GM23338 (cell line): ENCODE results near the gene RPN2. TPM values are rescaled to one million over a fixed set of nuclear protein-coding genes. Genes with fewer than 3 reads are reported as not detected.
A peak's percentile ranks its signal among the peaks of the same experiment; 100 is the strongest.

Experiments used
- ATAC-seq: fragments of 200-7000 bp; cut with Tn5 transposase; 3 replicates; pipeline ENCODE4 v1.9.1; 2020
- DNase-seq: peaks from one replicate; pipeline ENCODE4 v3.0.0-alpha.2; 2015; ENCODE audit warnings: low spot score
- H2AFZ ChIP-seq: fragments of 200-600 bp; sonication (generic); 2 replicates; pipeline ENCODE4 v1.8.0; 2016; ENCODE audit warnings: antibody characterized with exemption, mild to moderate bottlenecking, moderate library complexity
- H3F3A ChIP-seq: fragments of 200-600 bp; sonication (generic); replicated peaks from 2 replicates; pipeline ENCODE4 v1.8.0; 2017; ENCODE audit warnings: antibody characterized with exemption, mixed run types, low read depth
- H3K27ac ChIP-seq: fragments of 200-600 bp; sonication (generic); 2 replicates; pipeline ENCODE4 v1.6.1; 2016; ENCODE audit warnings: low read depth
- H3K27me3 ChIP-seq: fragments of 200-600 bp; sonication (generic); 2 replicates; pipeline ENCODE4 v1.8.0; 2016; ENCODE audit warnings: mild to moderate bottlenecking, mixed run types, moderate library complexity; ENCODE audit not compliant: insufficient read depth
- H3K36me3 ChIP-seq: fragments of 200-600 bp; sonication (generic); 2 replicates; pipeline ENCODE4 v1.8.0; 2016; ENCODE audit warnings: mild to moderate bottlenecking; ENCODE audit not compliant: insufficient read depth
- H3K4me1 ChIP-seq: fragments of 200-600 bp; sonication (generic); 2 replicates; pipeline ENCODE4 v1.8.0; 2016; ENCODE audit warnings: mild to moderate bottlenecking, moderate library complexity; ENCODE audit not compliant: insufficient read depth
- H3K4me2 ChIP-seq: fragments of 200-600 bp; sonication (generic); 2 replicates; pipeline ENCODE4 v1.7.1; 2017; ENCODE audit warnings: mixed run types
- H3K4me3 ChIP-seq: fragments of 200-600 bp; sonication (generic); 2 replicates; pipeline ENCODE4 v1.6.1; 2016; ENCODE audit warnings: mixed run types
- H3K79me2 ChIP-seq: fragments of 200-600 bp; sonication (generic); replicated peaks from 2 replicates; pipeline ENCODE4 v1.8.0; 2017; ENCODE audit warnings: mild to moderate bottlenecking; ENCODE audit not compliant: insufficient read depth
- H3K9me2 ChIP-seq: fragments of 200-600 bp; sonication (generic); 2 replicates; pipeline ENCODE4 v1.8.0; 2017; ENCODE audit not compliant: insufficient read depth
- H4K20me1 ChIP-seq: fragments of 200-600 bp; sonication (generic); replicated peaks from 2 replicates; pipeline ENCODE4 v1.8.0; 2017; ENCODE audit warnings: mild to moderate bottlenecking; ENCODE audit not compliant: insufficient read depth
- H3K27ac Mint-ChIP-seq: 2 replicates; pipeline ENCODE4 v1.8.0; 2020; ENCODE audit warnings: inconsistent platforms, mild to moderate bottlenecking, moderate library complexity, mixed read lengths
- H3K27me3 Mint-ChIP-seq: 3 replicates; pipeline ENCODE4 v1.8.0; 2022; ENCODE audit warnings: low read depth, mild to moderate bottlenecking, moderate library complexity, mixed read lengths, inconsistent platforms; ENCODE audit not compliant: insufficient read depth, poor library complexity
- H3K36me3 Mint-ChIP-seq: 3 replicates; pipeline ENCODE4 v1.8.0; 2021; ENCODE audit warnings: low read depth, mild to moderate bottlenecking, inconsistent platforms, moderate library complexity, mixed read lengths
- H3K4me1 Mint-ChIP-seq: 3 replicates; pipeline ENCODE4 v1.8.0; 2020; ENCODE audit warnings: mild to moderate bottlenecking, inconsistent platforms, mixed read lengths
- H3K4me3 Mint-ChIP-seq: 3 replicates; pipeline ENCODE4 v1.8.0; 2021; ENCODE audit warnings: moderate library complexity, mild to moderate bottlenecking, inconsistent platforms, mixed read lengths
- H3K9me3 Mint-ChIP-seq: 3 replicates; pipeline ENCODE4 v1.8.0; 2020; ENCODE audit warnings: moderate library complexity, mild to moderate bottlenecking, inconsistent platforms, mixed read lengths
- CREB1 ChIP-seq: fragments of 250-450 bp; sonication (Bioruptor Pico); IDR thresholded peaks from 2 replicates; pipeline ENCODE4 v1.5.0; 2020; ENCODE audit warnings: low read depth, mild to moderate bottlenecking, moderate library complexity
- EZH2phosphoT487 ChIP-seq: fragments of 200-600 bp; sonication (generic); IDR thresholded peaks from one replicate; pipeline ENCODE4 v1.8.1; 2018; ENCODE audit warnings: antibody characterized with exemption; ENCODE audit not compliant: unreplicated experiment
- JUNB ChIP-seq: IDR thresholded peaks from one replicate; pipeline ENCODE4 v1.6.1; 2016; ENCODE audit warnings: antibody characterized with exemption; ENCODE audit not compliant: unreplicated experiment
- NANOG ChIP-seq: IDR thresholded peaks from 2 replicates; pipeline ENCODE4 v1.6.1; 2016; ENCODE audit warnings: antibody characterized with exemption, borderline replicate concordance
- STAT1 ChIP-seq: IDR thresholded peaks from one replicate; pipeline ENCODE4 v1.6.1; 2016; ENCODE audit warnings: antibody characterized with exemption; ENCODE audit not compliant: unreplicated experiment
- ZNF331 ChIP-seq: fragments of 250-450 bp; sonication (Bioruptor Pico); IDR thresholded peaks from 2 replicates; pipeline ENCODE4 v1.5.0; 2020; ENCODE audit warnings: low read depth, mild to moderate bottlenecking, moderate library complexity
- polyA plus RNA-seq: library from polyadenylated mRNA; unstranded; fragments of >200 nt; fragmentation: Nextera tagmentation; extraction: Ambion mirVana; gene quantifications from 2 replicates; pipeline ENCODE4 v1.2.1, GENCODE V29; 2016
- total RNA-seq: library from RNA; depleted of rRNA; stranded (reverse); fragments of >200 nt; shearing (Covaris generic); gene quantifications from 2 replicates; pipeline ENCODE4 v1.2.3, GENCODE V29; 2014
- TF ChIP-seq, protein P1 (sequence below): fragments of 250-450 bp; sonication (Bioruptor Pico); IDR thresholded peaks from 2 replicates; pipeline ENCODE4 v1.5.0; 2020; ENCODE audit warnings: mild to moderate bottlenecking, moderate library complexity
- TF ChIP-seq, protein P2 (sequence below): IDR thresholded peaks from one replicate; pipeline ENCODE4 v1.6.1; 2018; ENCODE audit warnings: antibody characterized with exemption; ENCODE audit not compliant: unreplicated experiment
- TF ChIP-seq, protein P3 (sequence below): IDR thresholded peaks from 2 replicates; pipeline ENCODE4 v1.6.1; 2016; ENCODE audit warnings: antibody characterized with exemption

The RPN2 gene
- total and polyA plus RNA-seq, 2 experiments from 2014 or later, result 244 to 302 TPM

DNA sequence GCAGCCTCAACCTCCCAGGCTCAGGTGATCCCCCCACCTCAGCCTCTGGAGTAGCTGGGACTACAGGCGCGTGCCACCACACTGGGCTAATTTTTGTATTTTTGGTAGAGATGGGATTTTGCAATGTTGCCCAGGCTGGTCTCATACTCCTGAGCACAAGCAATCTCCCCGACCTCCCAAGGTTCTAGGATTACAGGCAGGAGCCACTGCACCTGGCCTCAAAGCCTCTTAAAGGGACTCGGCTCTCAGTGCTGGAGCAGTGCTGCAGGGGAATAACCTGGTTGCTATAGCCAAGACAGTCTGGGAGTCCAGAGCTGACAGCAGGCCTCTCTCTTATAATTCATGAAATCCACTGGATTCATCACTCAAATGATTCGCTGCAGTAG is 65.4 kb downstream of the RPN2 start (continued):
- TF ChIP-seq, protein P1, sequence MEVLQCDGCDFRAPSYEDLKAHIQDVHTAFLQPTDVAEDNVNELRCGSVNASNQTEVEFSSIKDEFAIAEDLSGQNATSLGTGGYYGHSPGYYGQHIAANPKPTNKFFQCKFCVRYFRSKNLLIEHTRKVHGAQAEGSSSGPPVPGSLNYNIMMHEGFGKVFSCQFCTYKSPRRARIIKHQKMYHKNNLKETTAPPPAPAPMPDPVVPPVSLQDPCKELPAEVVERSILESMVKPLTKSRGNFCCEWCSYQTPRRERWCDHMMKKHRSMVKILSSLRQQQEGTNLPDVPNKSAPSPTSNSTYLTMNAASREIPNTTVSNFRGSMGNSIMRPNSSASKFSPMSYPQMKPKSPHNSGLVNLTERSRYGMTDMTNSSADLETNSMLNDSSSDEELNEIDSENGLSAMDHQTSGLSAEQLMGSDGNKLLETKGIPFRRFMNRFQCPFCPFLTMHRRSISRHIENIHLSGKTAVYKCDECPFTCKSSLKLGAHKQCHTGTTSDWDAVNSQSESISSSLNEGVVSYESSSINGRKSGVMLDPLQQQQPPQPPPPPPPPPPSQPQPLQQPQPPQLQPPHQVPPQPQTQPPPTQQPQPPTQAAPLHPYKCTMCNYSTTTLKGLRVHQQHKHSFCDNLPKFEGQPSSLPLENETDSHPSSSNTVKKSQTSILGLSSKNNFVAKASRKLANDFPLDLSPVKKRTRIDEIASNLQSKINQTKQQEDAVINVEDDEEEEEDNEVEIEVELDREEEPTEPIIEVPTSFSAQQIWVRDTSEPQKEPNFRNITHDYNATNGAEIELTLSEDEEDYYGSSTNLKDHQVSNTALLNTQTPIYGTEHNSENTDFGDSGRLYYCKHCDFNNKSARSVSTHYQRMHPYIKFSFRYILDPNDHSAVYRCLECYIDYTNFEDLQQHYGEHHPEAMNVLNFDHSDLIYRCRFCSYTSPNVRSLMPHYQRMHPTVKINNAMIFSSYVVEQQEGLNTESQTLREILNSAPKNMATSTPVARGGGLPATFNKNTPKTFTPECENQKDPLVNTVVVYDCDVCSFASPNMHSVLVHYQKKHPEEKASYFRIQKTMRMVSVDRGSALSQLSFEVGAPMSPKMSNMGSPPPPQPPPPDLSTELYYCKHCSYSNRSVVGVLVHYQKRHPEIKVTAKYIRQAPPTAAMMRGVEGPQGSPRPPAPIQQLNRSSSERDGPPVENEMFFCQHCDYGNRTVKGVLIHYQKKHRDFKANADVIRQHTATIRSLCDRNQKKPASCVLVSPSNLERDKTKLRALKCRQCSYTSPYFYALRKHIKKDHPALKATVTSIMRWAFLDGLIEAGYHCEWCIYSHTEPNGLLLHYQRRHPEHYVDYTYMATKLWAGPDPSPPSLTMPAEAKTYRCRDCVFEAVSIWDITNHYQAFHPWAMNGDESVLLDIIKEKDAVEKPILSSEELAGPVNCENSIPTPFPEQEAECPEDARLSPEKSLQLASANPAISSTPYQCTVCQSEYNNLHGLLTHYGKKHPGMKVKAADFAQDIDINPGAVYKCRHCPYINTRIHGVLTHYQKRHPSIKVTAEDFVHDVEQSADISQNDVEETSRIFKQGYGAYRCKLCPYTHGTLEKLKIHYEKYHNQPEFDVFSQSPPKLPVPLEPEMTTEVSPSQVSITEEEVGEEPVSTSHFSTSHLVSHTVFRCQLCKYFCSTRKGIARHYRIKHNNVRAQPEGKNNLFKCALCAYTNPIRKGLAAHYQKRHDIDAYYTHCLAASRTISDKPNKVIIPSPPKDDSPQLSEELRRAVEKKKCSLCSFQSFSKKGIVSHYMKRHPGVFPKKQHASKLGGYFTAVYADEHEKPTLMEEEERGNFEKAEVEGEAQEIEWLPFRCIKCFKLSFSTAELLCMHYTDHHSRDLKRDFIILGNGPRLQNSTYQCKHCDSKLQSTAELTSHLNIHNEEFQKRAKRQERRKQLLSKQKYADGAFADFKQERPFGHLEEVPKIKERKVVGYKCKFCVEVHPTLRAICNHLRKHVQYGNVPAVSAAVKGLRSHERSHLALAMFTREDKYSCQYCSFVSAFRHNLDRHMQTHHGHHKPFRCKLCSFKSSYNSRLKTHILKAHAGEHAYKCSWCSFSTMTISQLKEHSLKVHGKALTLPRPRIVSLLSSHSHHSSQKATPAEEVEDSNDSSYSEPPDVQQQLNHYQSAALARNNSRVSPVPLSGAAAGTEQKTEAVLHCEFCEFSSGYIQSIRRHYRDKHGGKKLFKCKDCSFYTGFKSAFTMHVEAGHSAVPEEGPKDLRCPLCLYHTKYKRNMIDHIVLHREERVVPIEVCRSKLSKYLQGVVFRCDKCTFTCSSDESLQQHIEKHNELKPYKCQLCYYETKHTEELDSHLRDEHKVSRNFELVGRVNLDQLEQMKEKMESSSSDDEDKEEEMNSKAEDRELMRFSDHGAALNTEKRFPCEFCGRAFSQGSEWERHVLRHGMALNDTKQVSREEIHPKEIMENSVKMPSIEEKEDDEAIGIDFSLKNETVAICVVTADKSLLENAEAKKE, result no peak
- no peak for TF ChIP-seq STAT1
- no peak for TF ChIP-seq EZH2phosphoT487
- TF ChIP-seq ZNF331 (CRISPR knock-in tag), result no peak
- no peak for TF ChIP-seq NANOG

DNA sequence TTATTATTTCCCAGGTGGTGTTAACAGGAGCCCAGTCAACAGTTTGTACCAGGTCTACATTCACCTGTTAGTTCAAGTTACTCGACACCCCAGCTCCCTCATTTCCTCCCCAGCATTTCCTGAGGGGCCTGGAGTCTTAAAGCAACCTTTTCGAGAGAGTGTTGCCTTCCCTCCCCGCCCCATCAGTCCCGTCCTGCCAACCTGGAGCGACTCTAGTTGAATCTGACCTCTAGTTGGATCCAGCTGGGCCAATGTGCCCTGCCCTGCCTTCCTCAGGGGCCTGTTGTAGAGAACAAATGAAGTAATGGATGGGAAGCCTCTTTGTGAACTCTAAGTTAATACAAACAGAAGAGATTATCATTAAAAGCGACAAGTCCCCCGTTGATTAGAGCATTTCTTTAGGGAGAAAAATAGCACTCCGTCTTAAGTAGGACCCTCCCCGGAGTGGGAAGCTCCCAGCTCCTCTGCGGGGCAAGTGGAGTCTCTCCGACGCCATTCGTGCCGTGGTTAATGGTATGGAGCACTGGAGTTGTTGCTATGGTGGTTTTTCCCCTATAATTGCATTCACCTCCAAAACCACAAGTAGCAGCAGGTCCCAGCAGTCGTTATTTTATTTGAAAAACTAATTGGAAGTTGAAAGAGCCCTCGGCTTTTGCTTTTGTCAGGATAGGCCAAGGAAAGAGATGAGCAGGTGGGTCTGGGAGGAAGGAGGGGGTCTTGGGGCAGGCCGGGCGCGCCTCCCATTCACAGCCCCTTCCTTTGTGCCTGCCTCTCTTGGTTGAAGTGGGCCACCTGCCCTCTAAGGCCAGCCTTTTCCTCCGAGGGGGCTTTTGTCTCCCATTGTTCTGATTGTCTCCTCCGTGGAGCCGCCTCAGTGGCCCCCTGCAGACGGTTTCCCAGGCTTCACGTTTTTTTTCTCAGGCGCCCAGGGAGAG is 66.4 kb downstream of the RPN2 start:
- Histone ChIP-seq H2AFZ (no peak overlapping the region), H4K20me1 (no peaks in the 10 kb centered on the region), H3K4me2 (peak overlapping the region; percentile 62), H3K27me3 (no peaks in the 10 kb centered on the region), H3K27ac (peak overlapping the region; percentile 75; the same call in 1 of the 2 replicates), H3K9me2 (no peaks in the 10 kb centered on the region), H3K36me3 (peaks cover 18% of the 10 kb centered on the region), H3F3A (peaks cover 16% of the 10 kb centered on the region), H3K4me1 (peaks cover 19% of the 10 kb centered on the region), H3K79me2 (no peaks in the 10 kb centered on the region), H3K4me3 (no peak overlapping the region)
- Mint-ChIP-seq H3K27me3 (peaks cover 6% of the 10 kb centered on the region), H3K36me3 (peaks cover 41% of the 10 kb centered on the region), H3K27ac (peak overlapping the region; percentile 78; the same call in 1 of the 2 replicates), H3K4me3 (no peak overlapping the region), H3K9me3 (no peaks in the 10 kb centered on the region), H3K4me1 (peaks cover 23% of the 10 kb centered on the region)
- ATAC-seq (peak; percentile 77), DNase-seq (peak; percentile 59)
- TF ChIP-seq, protein P2, sequence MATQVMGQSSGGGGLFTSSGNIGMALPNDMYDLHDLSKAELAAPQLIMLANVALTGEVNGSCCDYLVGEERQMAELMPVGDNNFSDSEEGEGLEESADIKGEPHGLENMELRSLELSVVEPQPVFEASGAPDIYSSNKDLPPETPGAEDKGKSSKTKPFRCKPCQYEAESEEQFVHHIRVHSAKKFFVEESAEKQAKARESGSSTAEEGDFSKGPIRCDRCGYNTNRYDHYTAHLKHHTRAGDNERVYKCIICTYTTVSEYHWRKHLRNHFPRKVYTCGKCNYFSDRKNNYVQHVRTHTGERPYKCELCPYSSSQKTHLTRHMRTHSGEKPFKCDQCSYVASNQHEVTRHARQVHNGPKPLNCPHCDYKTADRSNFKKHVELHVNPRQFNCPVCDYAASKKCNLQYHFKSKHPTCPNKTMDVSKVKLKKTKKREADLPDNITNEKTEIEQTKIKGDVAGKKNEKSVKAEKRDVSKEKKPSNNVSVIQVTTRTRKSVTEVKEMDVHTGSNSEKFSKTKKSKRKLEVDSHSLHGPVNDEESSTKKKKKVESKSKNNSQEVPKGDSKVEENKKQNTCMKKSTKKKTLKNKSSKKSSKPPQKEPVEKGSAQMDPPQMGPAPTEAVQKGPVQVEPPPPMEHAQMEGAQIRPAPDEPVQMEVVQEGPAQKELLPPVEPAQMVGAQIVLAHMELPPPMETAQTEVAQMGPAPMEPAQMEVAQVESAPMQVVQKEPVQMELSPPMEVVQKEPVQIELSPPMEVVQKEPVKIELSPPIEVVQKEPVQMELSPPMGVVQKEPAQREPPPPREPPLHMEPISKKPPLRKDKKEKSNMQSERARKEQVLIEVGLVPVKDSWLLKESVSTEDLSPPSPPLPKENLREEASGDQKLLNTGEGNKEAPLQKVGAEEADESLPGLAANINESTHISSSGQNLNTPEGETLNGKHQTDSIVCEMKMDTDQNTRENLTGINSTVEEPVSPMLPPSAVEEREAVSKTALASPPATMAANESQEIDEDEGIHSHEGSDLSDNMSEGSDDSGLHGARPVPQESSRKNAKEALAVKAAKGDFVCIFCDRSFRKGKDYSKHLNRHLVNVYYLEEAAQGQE, result no peak
- TF ChIP-seq, protein P3, sequence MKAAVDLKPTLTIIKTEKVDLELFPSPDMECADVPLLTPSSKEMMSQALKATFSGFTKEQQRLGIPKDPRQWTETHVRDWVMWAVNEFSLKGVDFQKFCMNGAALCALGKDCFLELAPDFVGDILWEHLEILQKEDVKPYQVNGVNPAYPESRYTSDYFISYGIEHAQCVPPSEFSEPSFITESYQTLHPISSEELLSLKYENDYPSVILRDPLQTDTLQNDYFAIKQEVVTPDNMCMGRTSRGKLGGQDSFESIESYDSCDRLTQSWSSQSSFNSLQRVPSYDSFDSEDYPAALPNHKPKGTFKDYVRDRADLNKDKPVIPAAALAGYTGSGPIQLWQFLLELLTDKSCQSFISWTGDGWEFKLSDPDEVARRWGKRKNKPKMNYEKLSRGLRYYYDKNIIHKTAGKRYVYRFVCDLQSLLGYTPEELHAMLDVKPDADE, result no peak
- TF ChIP-seq EZH2phosphoT487, result no peak
- TF ChIP-seq JUNB, result no peak
- TF ChIP-seq CREB1 (CRISPR knock-in tag), result no peak
